ENCODE results near the gene USP19. TPM values are rescaled to one million over a fixed set of nuclear protein-coding genes. Genes with fewer than 3 reads are reported as not detected.

The USP19 gene
- polyA plus RNA-seq, 1 donor from 2014 or later, result 58.5 TPM

- no peaks in the 10 kb centered on the region for H3K9me3 ChIP-seq (ENCODE audit: low read length)
- H2AFZ ChIP-seq (ENCODE audit: low read depth, low read length), result no peak overlapping the region
- no peaks in the 10 kb centered on the region for H3K27me3 ChIP-seq (ENCODE audit: insufficient read depth, low read depth, low read length)
- H4K20me1 ChIP-seq (ENCODE audit: insufficient read depth), result no peaks in the 10 kb centered on the region
- H3K4me2 ChIP-seq (ENCODE audit: low read length), result no peak overlapping the region
- TF ChIP-seq SMC3 (conservative IDR thresholded peaks at IDR 0.05; ENCODE audit: poor library complexity), result no peak
- TF ChIP-seq TAF1 (IDR thresholded peaks at IDR 0.05; ENCODE audit: low read depth), result no peak
- TF ChIP-seq POLR2AphosphoS5 (IDR thresholded peaks at IDR 0.05), result no peak
- TF ChIP-seq EZH2 (IDR thresholded peaks at IDR 0.05; ENCODE audit: borderline replicate concordance, insufficient read depth, low read length, poor library complexity, severe bottlenecking), result no peak
- no peak for TF ChIP-seq EP300 (conservative IDR thresholded peaks at IDR 0.05; ENCODE audit: poor library complexity, severe bottlenecking)
- no peak for TF ChIP-seq MXI1 (conservative IDR thresholded peaks at IDR 0.05; ENCODE audit: poor library complexity, severe bottlenecking)
- no peak for TF ChIP-seq CTCF (IDR thresholded peaks at IDR 0.05; ENCODE audit: poor library complexity, severe bottlenecking)
- no peak for TF ChIP-seq RAD21 (conservative IDR thresholded peaks at IDR 0.05)
- H3F3A ChIP-seq (ENCODE audit: insufficient read depth, low read length, poor library complexity, severe bottlenecking), result no peaks in the 10 kb centered on the region
- no peak overlapping the region for H3K27ac ChIP-seq (ENCODE audit: low read length)
- H3K4me3 ChIP-seq (ENCODE audit: low read length), result no peak overlapping the region
- no peaks in the 10 kb centered on the region for H3K9me2 ChIP-seq (ENCODE audit: insufficient read depth, low read length)
- H3K36me3 ChIP-seq (ENCODE audit: insufficient read depth, low read length), result no peaks in the 10 kb centered on the region
- no peak overlapping the region for H3K9ac ChIP-seq (ENCODE audit: low read length)
- no peaks in the 10 kb centered on the region for H3K79me2 ChIP-seq (replicated peaks; ENCODE audit: insufficient read depth, low read length)
Observed at GRCh38 chr3:49131576-49131975, 11.0 kb upstream of the USP19 start.

GRCh38 chr3:49131040-49131439 is 10.4 kb upstream of the USP19 start:
- Histone ChIP-seq H3F3A (ENCODE audit: insufficient read depth, low read length, poor library complexity, severe bottlenecking) (no peaks in the 10 kb centered on the region), H3K4me3 (ENCODE audit: low read length) (no peak overlapping the region), H3K36me3 (ENCODE audit: insufficient read depth, low read length) (no peaks in the 10 kb centered on the region), H3K27me3 (ENCODE audit: insufficient read depth, low read depth, low read length) (no peaks in the 10 kb centered on the region), H3K9ac (ENCODE audit: low read length) (no peak overlapping the region), H4K20me1 (ENCODE audit: insufficient read depth) (no peaks in the 10 kb centered on the region), H2AFZ (ENCODE audit: low read depth, low read length) (no peak overlapping the region), H3K9me3 (ENCODE audit: low read length) (no peaks in the 10 kb centered on the region), H3K9me2 (ENCODE audit: insufficient read depth, low read length) (no peaks in the 10 kb centered on the region), H3K79me2 (replicated peaks; ENCODE audit: insufficient read depth, low read length) (no peaks in the 10 kb centered on the region), H3K27ac (ENCODE audit: low read length) (no peak overlapping the region), H3K4me2 (ENCODE audit: low read length) (no peak overlapping the region)
- no peak for TF ChIP-seq RAD21 (conservative IDR thresholded peaks at IDR 0.05)
- no peak for TF ChIP-seq SMC3 (conservative IDR thresholded peaks at IDR 0.05; ENCODE audit: poor library complexity)
- TF ChIP-seq POLR2AphosphoS5 (IDR thresholded peaks at IDR 0.05), result no peak
- TF ChIP-seq EP300 (conservative IDR thresholded peaks at IDR 0.05; ENCODE audit: poor library complexity, severe bottlenecking), result no peak
- no peak for TF ChIP-seq MXI1 (conservative IDR thresholded peaks at IDR 0.05; ENCODE audit: poor library complexity, severe bottlenecking)

GRCh38 chr3:49124991-49125670 is 4.5 kb upstream of the USP19 start:
- TF ChIP-seq POLR2AphosphoS5 (IDR thresholded peaks at IDR 0.05) (no peak), RAD21 (conservative IDR thresholded peaks at IDR 0.05) (no peak), SMC3 (conservative IDR thresholded peaks at IDR 0.05; ENCODE audit: poor library complexity) (no peak), TAF1 (IDR thresholded peaks at IDR 0.05; ENCODE audit: low read depth) (no peak), MXI1 (conservative IDR thresholded peaks at IDR 0.05; ENCODE audit: poor library complexity, severe bottlenecking) (no peak), REST (IDR thresholded peaks at IDR 0.05; ENCODE audit: borderline replicate concordance) (no peak), EZH2 (IDR thresholded peaks at IDR 0.05; ENCODE audit: borderline replicate concordance, insufficient read depth, low read length, poor library complexity, severe bottlenecking) (no peak)
- Histone ChIP-seq H3K36me3 (ENCODE audit: insufficient read depth, low read length) (no peaks in the 10 kb centered on the region), H4K20me1 (ENCODE audit: insufficient read depth) (no peaks in the 10 kb centered on the region), H3F3A (ENCODE audit: insufficient read depth, low read length, poor library complexity, severe bottlenecking) (no peaks in the 10 kb centered on the region), H3K27me3 (ENCODE audit: insufficient read depth, low read depth, low read length) (no peaks in the 10 kb centered on the region), H3K79me2 (replicated peaks; ENCODE audit: insufficient read depth, low read length) (peaks cover under 1% of the 10 kb centered on the region), H3K4me3 (ENCODE audit: low read length) (no peak overlapping the region), H3K9me2 (ENCODE audit: insufficient read depth, low read length) (no peaks in the 10 kb centered on the region), H2AFZ (ENCODE audit: low read depth, low read length) (no peak overlapping the region), H3K27ac (ENCODE audit: low read length) (no peak overlapping the region), H3K9me3 (ENCODE audit: low read length) (no peaks in the 10 kb centered on the region), H3K9ac (ENCODE audit: low read length) (no peak overlapping the region), H3K4me2 (ENCODE audit: low read length) (no peak overlapping the region)

Measured in neural cell (in vitro differentiated cells).